HG03103 (cell line): ENCODE data around the gene DRAM2.
"Not testable (repeated sequence)": the region's sequence is repeated elsewhere in the genome, so short reads cannot be mapped to it uniquely, and the experiment has no call there.

Experiments used
- ATAC-seq: cut with Tn5 transposase; IDR thresholded peaks from one replicate; pipeline ENCODE4 v1.9.1; 2021; ENCODE audit warnings: low read depth; ENCODE audit not compliant: unreplicated experiment

Gene DRAM2

GRCh38 chr1:111084999-111085398 is 54.9 kb downstream of the DRAM2 start:
- ATAC-seq: no peak

DNA sequence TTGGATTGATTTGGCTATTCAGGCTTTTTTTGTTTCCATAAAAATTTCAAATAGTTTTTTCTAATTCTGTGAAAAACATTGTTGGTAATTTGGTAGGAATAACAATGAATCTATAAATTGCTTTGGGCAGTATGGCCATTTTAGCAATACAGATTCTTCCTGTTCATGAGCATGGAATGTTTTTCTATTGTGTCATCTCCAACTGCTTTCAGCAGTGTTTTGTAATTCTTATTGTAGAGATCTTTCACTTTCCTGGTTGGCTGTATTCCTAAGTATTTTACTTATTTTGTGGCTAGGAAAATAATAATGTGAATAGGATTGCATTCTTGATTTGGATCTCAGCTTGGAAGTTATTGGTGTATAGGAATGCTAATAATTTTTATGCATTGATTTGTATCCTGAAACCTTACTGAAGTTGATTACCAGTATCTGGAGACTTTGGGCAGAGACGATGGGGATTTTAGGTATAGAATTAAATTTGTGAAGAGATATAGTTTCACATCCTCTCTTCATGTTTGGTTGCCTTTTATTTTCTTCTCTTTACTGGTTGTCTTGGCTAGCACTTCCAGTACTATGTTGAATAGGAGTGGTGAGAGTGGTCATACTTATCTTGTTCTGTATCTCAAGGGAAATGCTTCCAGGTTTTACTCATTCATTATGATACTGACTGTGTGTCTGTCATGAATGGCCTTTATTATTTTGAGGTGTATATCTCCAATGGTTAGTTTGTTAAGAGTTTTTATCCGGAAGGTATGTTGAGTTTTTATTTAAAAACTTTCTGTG is 57.3 kb downstream of the DRAM2 start:
- no peak for ATAC-seq

DNA sequence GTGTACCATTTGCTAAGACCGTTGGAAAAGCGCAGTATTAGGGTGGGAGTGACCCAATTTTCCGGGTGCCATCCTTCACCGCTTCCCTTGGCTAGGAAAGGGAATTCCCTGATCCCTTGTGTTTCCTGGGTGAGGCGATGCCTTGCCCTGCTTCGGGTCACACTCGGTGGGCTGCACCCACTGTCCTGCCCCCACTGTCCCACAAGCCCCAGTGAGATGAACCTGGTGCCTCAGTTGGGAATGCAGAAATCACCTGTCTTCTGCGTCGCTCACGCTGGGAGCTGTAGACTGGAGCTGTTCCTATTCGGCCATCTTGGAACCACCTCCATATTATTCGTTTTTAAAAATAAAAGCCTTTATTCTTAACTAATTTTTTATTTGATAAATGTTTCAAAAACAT is 60.6 kb downstream of the DRAM2 start:
- not testable (repeated sequence) for ATAC-seq

DNA sequence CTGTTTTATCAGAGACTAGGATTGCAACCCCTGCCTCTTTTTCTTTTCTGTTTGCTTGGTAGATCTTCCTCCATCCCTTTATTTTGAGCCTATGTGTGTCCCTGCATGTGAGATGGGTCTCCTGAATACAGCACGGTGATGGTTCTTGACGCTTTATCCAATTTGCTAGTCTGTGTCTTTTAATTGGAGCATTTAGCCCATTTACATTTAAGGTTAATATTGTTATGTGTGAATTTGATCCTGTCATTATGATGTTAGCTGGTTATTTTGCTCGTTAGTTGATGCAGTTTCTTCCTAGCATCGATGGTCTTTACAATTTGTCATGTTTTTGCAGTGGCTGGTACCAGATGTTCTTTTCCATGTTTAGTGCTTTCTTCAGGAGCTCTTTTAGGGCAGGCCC is 62.6 kb downstream of the DRAM2 start:
- ATAC-seq: not testable (repeated sequence)
